Keratinocyte (primary cell): ENCODE results near the gene UQCRQ. TPM values are rescaled to one million over a fixed set of nuclear protein-coding genes. Genes with fewer than 3 reads are reported as not detected.
A peak's percentile ranks its signal among the peaks of the same experiment; 100 is the strongest.

Experiments used
- DNase-seq: peaks from one replicate; pipeline ENCODE4 v3.0.0-alpha.2; 2011; ENCODE audit warnings: low read depth, missing footprints, low spot score
- FAIRE-seq: peaks from 2 replicates; lab custom pipeline; 2011; peaks lifted over from hg19 to GRCh38; lab: Jason Lieb, UNC
- H2AFZ ChIP-seq: 2 replicates; pipeline ENCODE4 v1.6.0; 2012; ENCODE audit warnings: low read length, control low read depth, inconsistent platforms; ENCODE audit not compliant: control insufficient read depth
- H3K27ac ChIP-seq: 2 replicates; pipeline ENCODE4 v1.5.1; 2011; ENCODE audit warnings: low read length; ENCODE audit not compliant: control insufficient read depth, insufficient read depth
- H3K27me3 ChIP-seq: 3 replicates; pipeline ENCODE4 v1.6.0; 2011; ENCODE audit warnings: low read length; ENCODE audit not compliant: control insufficient read depth, insufficient read depth; ENCODE audit errors: extremely low read depth
- H3K36me3 ChIP-seq, 2 experiments: 2 replicates in 1 of 2; 3 replicates in 1 of 2; pipeline ENCODE4 v1.5.1; 2011; ENCODE audit warnings: low read length in 2 of 2, mild to moderate bottlenecking in 1 of 2; ENCODE audit not compliant: control insufficient read depth in 2 of 2, insufficient read depth in 2 of 2; ENCODE audit errors: extremely low read depth in 1 of 2
- H3K4me1 ChIP-seq: 3 replicates; pipeline ENCODE4 v1.5.1; 2011; ENCODE audit warnings: low read length; ENCODE audit not compliant: control insufficient read depth, insufficient read depth; ENCODE audit errors: extremely low read depth
- H3K4me2 ChIP-seq: 3 replicates; pipeline ENCODE4 v1.6.0; 2011; ENCODE audit warnings: low read depth, low read length; ENCODE audit not compliant: control insufficient read depth, insufficient read depth; ENCODE audit errors: extremely low read depth
- H3K4me3 ChIP-seq, 3 experiments: fragments of 200-600 bp in 1 of 3; sonication (generic) in 1 of 3; 2 replicates in 2 of 3; 3 replicates in 1 of 3; pipeline ENCODE4 v1.5.1; 2011 to 2016; ENCODE audit warnings: low read length in 3 of 3, mild to moderate bottlenecking in 3 of 3, control low read depth in 2 of 3, inconsistent platforms in 1 of 3, low read depth in 1 of 3, mixed read lengths in 1 of 3, mixed run types in 1 of 3, moderate library complexity in 1 of 3; ENCODE audit not compliant: control insufficient read depth in 2 of 3, insufficient read depth in 2 of 3; ENCODE audit errors: extremely low read depth in 1 of 3
- H3K79me2 ChIP-seq: 2 replicates; pipeline ENCODE4 v1.6.0; 2012; ENCODE audit warnings: low read length; ENCODE audit not compliant: control insufficient read depth, insufficient read depth
- H3K9ac ChIP-seq: 3 replicates; pipeline ENCODE4 v1.6.0; 2011; ENCODE audit warnings: low read length; ENCODE audit not compliant: control insufficient read depth, insufficient read depth; ENCODE audit errors: extremely low read depth
- H3K9me1 ChIP-seq: 3 replicates; pipeline ENCODE4 v1.6.0; 2011; ENCODE audit warnings: low read length; ENCODE audit not compliant: control insufficient read depth, insufficient read depth; ENCODE audit errors: extremely low read depth
- H3K9me3 ChIP-seq: 2 replicates; pipeline ENCODE4 v1.5.1; 2012; ENCODE audit warnings: low read depth, low read length; ENCODE audit not compliant: control insufficient read depth
- H4K20me1 ChIP-seq: 3 replicates; pipeline ENCODE4 v1.6.0; 2011; ENCODE audit warnings: low read length; ENCODE audit not compliant: control insufficient read depth, insufficient read depth; ENCODE audit errors: extremely low read depth
- EZH2 ChIP-seq: IDR thresholded peaks from one replicate; pipeline ENCODE4 v1.6.1; 2012; ENCODE audit warnings: inconsistent platforms, mild to moderate bottlenecking, low read length, moderate library complexity
- dilution Hi-C: fragments of 300-500 bp; cut with MboI; formaldehyde crosslinking; loops from one replicate; pipeline ENCODE4 v1.7.0; 2020; ENCODE audit warnings: low sequenced_read_pairs; ENCODE audit not compliant: extremely low pct_ligation_motif_present
- polyA plus RNA-seq, 5 experiments: library from polyadenylated mRNA; depleted of rRNA in 3 of 5; stranded (reverse) in 3 of 5; stranded (forward) in 1 of 5; unstranded in 1 of 5; fragments of >200 nt; gene quantifications; 1 replicate in 1 of 5; 2 replicates in 3 of 5; 3 replicates in 1 of 5; pipeline versions ENCODE4 v1.2.1 to v1.2.3, GENCODE V29; 2011 to 2012; ENCODE audit warnings: missing spikeins in 2 of 5, low read depth in 1 of 5, low replicate concordance in 1 of 5
- TF ChIP-seq, protein P1 (sequence below), 3 experiments: IDR thresholded peaks in 1 of 3; conservative IDR thresholded peaks in 1 of 3; optimal IDR thresholded peaks in 1 of 3; 2 replicates in 2 of 3; 3 replicates in 1 of 3; pipeline versions ENCODE3 to v1.5.1; 2011; ENCODE audit warnings: low read length in 3 of 3, mild to moderate bottlenecking in 3 of 3, moderate library complexity in 2 of 3, control low read depth in 1 of 3, inconsistent platforms in 1 of 3; ENCODE audit not compliant: insufficient read depth in 2 of 3; ENCODE audit errors: extremely low read depth in 1 of 3

Gene UQCRQ
- polyA plus RNA-seq, 1 donor (not counting 4 experiments of a cell fraction or from before 2014, with no cell fraction given), result 488 TPM

- TF ChIP-seq, protein P1, sequence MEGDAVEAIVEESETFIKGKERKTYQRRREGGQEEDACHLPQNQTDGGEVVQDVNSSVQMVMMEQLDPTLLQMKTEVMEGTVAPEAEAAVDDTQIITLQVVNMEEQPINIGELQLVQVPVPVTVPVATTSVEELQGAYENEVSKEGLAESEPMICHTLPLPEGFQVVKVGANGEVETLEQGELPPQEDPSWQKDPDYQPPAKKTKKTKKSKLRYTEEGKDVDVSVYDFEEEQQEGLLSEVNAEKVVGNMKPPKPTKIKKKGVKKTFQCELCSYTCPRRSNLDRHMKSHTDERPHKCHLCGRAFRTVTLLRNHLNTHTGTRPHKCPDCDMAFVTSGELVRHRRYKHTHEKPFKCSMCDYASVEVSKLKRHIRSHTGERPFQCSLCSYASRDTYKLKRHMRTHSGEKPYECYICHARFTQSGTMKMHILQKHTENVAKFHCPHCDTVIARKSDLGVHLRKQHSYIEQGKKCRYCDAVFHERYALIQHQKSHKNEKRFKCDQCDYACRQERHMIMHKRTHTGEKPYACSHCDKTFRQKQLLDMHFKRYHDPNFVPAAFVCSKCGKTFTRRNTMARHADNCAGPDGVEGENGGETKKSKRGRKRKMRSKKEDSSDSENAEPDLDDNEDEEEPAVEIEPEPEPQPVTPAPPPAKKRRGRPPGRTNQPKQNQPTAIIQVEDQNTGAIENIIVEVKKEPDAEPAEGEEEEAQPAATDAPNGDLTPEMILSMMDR (optimal IDR thresholded peaks at IDR 0.05 in 1 of 3, IDR thresholded peaks at IDR 0.05 in 1 of 3, conservative IDR thresholded peaks at IDR 0.05 in 1 of 3; ENCODE audit: extremely low read depth in 1 of 3, insufficient read depth in 2 of 3, low read length in 3 of 3), result peak in 1 of 3 experiments; percentile 18
- no peak for TF ChIP-seq EZH2
- Histone ChIP-seq H3K79me2 (no peaks in the 10 kb centered on the region), H3K4me3 (no peak overlapping the region), H3K9me1 (no peaks in the 10 kb centered on the region), H4K20me1 (no peaks in the 10 kb centered on the region), H2AFZ (peak overlapping the region; percentile 63), H3K9ac (no peak overlapping the region), H3K27ac (no peak overlapping the region), H3K4me1 (no peaks in the 10 kb centered on the region), H3K36me3 (no peaks in the 10 kb centered on the region), H3K27me3 (peaks cover 32% of the 10 kb centered on the region), H3K4me2 (peak overlapping the region; percentile 58), H3K9me3 (no peaks in the 10 kb centered on the region)
- dilution Hi-C loops, result no loop called here
- DNase-seq (no peak), FAIRE-seq (no peak)
These were observed 43.6 kb upstream of the UQCRQ start for GRCh38 chr5:132822650-132823480.

DNA sequence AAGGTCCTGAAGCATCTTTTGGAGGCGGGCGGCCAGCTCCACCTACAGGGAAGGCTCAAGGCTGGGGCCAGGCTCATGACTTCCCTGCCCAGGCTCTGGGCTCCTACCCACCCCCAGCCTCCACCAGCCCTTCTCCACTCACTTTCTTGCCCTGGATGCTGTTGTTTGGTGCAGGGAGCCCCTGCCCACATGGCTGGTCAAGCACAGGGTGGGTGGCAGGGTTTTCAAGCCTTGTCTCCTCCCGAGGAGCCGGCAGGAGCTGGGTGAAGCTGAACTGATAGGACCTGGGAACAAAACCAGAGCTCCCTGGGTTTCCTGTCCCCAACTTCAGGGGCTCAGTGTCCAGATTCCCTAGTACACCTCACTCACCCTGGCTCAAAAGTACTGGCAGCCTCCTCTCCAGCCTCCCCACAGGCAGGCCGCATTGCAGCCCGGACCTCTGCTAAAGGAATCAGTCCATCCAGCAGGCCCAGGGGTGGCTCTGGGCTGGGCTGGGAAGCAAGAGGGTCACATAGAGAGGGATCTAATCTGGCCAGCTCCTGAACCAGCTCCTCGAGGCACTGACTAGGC, 42.9 kb upstream of the UQCRQ start:
- H3K9ac ChIP-seq, result no peak overlapping the region
- no peaks in the 10 kb centered on the region for H3K9me3 ChIP-seq
- no peaks in the 10 kb centered on the region for H3K9me1 ChIP-seq
- H3K4me1 ChIP-seq, result no peaks in the 10 kb centered on the region
- DNase-seq (no peak), FAIRE-seq (no peak)
- H3K4me2 ChIP-seq, result peak overlapping the region; percentile 58
- peak overlapping the region; percentile 63 for H2AFZ ChIP-seq
- dilution Hi-C loops, result no loop called here
- TF ChIP-seq, protein P1 (optimal IDR thresholded peaks at IDR 0.05 in 1 of 3, IDR thresholded peaks at IDR 0.05 in 1 of 3, conservative IDR thresholded peaks at IDR 0.05 in 1 of 3; ENCODE audit: extremely low read depth in 1 of 3, insufficient read depth in 2 of 3, low read length in 3 of 3), result no peak
- TF ChIP-seq EZH2, result no peak
- H4K20me1 ChIP-seq, result no peaks in the 10 kb centered on the region
- H3K27me3 ChIP-seq, result peaks cover 31% of the 10 kb centered on the region
- no peaks in the 10 kb centered on the region for H3K36me3 ChIP-seq
- H3K4me3 ChIP-seq, result no peak overlapping the region
- H3K27ac ChIP-seq, result no peak overlapping the region
- H3K79me2 ChIP-seq, result no peaks in the 10 kb centered on the region
